K562 (cell line): ENCODE data around the gene OR2T11.

Source experiments
- POLR2A ChIP-seq: fragments of 450-650 bp; conservative IDR thresholded peaks from 2 replicates; pipeline ENCODE4 v1.6.1; 2016
- TF ChIP-seq, protein P1 (sequence below): sonication (generic); formaldehyde crosslinking; IDR thresholded peaks from 2 replicates; pipeline ENCODE4 v1.9.0; 2022; ENCODE audit warnings: mild to moderate bottlenecking, missing genetic modification reagents

DNA sequence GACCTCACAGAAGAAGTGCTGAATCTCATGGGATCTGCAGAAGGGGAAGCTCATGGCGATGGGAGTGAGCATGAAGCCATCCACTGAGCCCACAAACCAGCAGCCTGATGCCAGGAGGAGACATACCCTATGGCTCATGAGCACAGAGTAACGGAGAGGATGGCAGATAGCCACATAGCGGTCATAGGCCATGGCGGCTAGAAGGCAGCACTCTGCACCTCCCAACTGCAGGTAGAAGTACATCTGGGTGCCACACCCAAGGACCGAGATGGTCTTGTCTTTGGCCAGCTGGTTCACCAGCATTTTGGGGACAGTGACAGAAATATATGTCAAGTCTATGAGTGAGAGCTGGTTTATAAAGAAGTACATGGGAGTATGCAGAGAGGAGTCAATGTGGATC lies 41.7 kb downstream of the OR2T11 start:
- no peak for TF ChIP-seq POLR2A
- TF ChIP-seq, protein P1, sequence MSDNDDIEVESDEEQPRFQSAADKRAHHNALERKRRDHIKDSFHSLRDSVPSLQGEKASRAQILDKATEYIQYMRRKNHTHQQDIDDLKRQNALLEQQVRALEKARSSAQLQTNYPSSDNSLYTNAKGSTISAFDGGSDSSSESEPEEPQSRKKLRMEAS = no peak
